Bone marrow (tissue), 2 donors: ENCODE results near the gene MYH15.
A peak's percentile ranks its signal among the peaks of the same experiment; 100 is the strongest.

Experiments
- DNase-seq, 2 donors: peaks; one replicate each; lab custom pipeline; 2025; lab: John Stamatoyannopoulos, UW

The MYH15 gene

DNA sequence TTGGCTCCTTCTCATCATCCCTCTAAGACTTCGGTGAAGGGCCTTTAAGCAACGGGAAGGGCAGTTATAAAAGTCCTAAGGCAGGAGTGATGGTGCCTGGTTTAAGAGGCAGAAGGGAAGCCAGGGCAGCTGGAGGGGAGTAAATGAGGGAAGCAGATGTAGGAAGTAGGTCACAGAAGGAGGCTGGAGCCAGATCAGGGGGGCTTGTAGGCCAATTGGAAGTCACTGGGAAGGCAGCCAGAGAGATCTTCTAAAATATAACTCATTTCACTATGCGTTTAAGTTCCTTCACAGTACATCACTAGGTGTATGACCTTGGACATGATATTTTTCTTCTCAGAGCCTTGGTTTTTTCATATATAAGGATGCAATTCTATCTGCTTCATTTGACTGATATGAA lies 94.7 kb downstream of the MYH15 start:
- DNase-seq, result peak in 1 of 2 donors; percentile 64

DNA sequence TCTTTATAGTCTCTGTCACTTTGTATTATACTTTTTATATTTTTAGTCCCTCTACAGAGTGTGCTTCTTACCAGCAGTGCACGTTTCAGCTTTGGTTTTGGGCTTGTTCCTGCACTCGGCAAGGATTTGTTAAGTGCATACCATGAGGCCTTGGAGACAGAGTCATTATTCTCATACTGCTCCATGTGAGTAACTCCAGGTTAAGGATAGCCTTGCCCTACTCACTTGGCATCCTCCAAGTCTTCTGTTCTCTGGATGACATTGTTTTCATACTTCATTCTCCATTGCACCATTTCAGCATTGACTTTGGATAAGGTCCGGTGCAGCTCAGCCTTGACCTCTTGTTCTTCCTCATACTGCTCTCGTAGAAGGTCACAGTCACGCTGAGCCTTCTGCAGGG lies 96.4 kb downstream of the MYH15 start:
- no peak for DNase-seq

DNA sequence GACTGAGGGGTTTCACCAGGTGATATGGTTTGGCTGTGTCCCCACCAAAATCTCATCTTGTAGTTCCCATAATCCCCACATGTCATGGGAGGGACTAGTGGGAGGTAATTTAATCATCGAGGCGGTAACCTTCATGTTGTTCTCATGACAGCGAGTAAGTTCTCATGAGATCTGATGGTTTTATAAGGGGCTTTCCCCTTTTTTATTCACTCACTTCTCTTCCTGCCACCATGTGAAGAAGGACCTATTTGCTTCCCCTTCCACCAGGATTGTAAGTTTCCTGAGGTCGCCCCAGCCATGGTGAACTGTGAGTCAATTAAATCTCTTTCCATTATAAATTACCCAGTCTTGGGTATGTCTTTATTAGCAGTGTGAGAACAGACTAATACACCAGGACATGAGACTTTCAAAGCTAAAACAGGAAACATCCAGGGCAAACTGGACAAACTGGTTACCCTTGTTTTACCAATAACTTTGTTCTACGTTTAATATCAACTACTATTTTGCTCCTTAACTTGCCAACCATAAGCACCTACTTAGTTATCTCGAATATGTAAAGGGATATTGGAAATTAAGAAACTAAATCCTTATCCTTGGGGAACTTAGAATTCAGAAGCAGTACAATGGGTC lies 98.2 kb downstream of the MYH15 start:
- DNase-seq, result no peak

DNA sequence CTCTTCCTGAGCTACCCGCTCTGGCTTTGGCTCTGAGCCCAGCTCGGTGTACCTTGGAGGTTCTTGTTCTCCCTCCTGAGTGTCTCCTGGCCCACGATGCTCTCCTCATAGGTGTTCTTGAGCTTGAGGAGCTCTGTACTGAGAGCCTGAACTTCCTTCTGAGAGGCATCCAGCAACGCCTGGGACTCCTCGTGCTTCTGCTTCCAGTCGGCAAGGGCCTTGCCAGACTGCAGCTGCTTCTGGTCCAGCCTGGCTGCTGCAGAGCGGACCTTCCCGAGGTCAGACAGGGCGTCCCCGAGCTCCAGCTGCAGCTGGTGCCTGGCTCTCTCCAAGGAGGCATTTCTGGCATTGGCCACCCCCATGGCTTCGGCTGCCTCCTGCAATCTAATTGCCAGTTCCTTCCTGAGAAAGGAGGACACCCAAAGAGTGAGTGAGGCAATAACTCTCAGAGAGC lies 99.8 kb downstream of the MYH15 start:
- DNase-seq, result no peak

DNA sequence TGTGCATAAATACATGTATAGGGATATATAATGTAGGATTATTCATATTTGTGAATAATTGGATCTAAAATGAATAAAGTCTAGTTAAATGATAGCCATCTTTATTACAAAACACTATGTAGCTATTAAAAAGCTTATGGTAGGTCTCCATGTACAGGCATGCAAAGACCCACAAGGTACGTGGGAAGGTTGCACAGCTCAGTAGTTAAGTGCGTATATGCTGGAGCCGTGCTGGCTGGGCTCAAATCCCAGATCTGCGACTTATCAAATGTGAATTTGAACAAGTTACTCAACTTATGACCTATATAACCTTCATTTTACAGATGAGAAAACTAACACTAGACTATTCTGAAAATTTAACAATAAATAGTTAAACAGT lies 100.6 kb downstream of the MYH15 start:
- no peak for DNase-seq

DNA sequence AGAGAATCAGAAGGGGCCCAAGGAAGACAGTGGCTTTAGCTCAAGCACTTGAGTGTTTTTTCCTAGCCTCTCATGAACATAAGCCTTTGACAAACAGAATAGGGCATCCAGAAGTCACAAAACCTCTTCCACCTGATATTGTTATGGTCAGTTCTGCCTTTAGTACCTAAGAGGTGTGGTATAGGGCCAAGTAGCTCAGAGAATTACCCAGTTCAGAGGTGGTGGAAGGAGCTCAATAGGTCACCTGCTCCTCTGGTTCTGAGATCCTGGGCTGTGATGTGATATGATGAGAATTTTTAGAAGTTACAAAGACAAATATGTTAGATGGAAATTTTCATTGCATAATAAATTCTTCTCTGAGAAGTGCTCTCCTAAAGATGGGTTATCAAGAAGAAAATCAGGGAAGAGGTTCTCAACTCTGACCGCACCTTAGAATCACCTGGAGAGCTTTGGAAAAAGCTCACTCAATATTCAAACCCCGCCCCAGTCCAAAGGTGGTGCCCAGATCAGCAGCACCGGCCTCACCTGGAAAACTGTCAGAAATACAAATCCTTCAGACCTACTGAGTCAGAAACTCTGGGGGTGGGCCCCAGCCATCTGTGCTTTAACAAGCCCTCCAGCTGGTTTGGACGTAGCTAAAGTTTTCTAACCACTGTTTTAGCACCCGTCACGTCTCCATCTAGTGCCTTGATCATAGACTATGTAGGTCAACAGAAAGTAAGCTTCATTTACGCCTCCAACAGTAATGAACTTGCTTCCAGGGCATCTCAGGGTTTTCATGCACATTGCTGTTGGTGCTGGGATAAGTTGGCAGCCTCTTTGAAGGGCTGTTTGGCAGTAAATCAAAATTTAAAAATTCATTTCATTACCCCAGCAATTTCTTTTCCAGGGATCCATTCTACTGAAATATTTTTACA lies 101.3 kb downstream of the MYH15 start:
- DNase-seq, result no peak

DNA sequence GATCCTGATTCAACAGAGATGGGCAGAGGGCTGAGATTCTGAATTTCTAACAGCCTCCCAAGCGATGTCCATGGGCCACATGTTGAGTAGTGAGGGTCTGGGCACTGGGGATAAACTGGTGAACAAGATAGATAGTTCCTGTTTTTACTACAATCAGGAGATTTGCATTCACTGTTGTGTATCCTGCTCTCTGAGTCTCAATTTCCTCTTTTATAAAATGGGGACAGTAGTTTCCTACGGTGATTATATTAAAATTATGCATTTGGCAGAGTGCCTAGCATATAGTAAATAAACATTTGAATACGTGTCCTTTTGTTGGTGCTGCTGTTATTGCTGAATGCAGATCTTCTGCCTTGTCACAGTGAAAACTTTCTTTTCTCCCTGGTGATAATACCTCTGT lies 102.5 kb downstream of the MYH15 start:
- peak in 1 of 2 donors; percentile 65 for DNase-seq

DNA sequence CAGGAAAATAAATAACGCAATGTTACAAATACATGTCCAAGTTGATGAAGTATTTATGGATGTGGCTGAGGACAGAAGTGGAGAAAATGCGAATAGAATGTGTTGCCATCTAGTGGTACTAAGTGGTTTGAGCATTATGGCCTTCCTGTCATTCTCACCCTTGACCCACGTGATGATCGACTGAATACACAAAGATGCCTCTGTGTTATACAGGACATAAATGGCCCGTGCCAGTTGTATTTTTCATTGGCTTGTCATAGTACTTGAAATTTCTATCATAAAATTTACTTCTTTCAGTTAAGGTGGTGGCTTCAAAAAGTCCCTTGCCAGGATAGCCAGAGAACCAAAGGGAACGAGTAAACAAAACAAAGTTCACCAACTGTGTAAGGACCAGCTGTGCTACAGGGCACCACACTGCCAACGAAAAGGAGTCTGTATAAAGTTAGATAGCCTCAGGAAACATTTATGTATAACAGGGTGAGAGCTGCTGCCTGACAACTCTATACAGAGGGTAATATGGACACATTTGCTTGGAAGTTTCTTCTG lies 103.7 kb downstream of the MYH15 start:
- DNase-seq, result peak in 1 of 2 donors; percentile 23

DNA sequence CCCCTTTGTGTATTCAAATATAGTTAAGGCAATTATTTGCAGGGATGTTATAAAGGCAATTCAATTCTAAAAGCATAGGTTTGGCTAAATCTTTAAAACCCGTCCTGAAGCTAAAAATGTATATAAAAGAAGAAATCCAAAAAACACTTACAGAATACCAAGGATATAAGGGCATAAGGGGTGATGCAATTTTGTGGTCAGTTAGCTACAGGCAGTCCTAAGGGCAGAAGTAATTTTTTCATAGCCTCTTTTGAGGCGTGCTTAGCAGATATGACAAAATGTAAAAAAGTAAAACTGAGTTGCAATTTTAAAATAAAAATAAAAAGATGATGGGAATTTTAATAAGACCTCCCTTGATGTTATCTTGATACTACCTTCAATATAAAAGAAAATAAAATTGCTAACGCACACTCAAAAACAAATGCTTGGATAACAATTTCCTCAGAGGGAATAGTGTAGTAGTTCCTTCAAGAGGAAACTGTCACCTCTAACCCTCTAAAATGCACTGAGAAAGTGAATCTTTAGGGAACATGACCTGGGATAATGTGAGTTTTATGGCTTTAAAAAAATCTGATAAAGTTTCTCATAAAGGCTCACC lies 104.2 kb downstream of the MYH15 start:
- DNase-seq, result peak in 1 of 2 donors; percentile 30

DNA sequence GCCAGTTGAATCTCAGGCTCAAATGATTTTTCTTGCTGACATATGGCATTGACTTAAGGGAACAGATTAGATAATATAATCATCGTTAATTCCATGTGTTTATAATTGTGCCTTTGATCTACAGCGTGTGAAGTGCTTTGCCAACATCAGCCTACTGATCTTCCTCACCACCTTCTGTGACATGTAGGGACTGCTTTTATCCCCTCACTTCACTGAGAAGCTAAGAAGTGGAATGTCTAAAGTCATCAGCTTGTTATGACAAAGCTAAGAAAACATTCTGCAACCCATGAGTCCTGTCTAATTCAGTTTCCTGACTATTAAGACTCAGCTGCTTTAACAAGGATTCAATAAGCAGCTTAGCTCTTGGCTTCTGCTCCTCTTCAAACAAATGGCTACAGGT lies 106.0 kb downstream of the MYH15 start:
- no peak for DNase-seq

DNA sequence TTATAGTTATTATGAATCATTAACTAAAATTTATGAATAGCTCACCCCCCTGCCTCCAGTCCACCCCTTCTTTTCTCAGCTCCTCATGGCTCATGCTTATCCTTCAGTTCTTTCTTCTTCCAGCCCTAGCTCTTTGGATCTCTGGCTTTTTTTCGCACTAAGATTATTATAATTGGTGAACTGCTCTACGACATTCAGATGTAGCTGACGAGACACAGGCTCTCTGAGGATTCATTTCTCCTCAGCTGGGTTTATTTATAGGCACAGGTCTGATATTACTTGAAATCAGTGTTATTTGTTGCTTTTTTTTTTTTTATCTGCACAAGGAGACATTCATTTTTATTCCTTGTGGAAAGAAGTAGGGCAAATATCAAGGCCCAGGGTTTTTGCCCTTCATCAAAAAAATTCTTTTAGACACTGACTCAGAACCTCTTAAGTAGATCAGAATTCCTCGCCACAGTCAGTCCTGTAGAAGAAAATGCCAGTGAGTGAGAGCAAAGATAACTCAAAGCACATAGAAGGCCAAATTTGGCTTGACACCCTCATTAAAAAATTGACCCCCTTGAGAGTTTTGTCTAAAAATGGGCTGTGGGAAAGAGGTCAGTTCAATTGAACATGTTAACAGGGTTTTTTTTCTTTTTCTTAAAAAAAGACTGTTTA lies 106.6 kb downstream of the MYH15 start:
- DNase-seq, result no peak

DNA sequence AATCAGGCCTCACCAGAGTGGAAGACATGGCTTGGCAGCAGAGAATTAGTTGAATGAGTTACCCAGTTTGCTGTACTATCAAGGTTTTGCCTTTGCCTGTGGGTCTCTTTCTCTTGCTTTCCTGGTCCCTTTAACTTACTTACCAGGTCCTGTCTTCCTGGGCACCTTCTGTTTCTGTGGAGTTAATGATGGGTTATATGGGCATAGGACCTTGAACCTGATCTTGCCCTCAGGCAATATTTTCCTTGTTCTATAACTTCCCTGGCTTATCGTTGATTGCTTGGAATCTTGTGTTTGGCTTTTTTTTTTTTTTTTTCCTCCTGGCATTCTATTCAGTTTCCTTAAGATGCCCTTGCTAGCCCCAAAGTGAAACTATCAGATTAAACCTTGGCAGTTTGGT lies 107.2 kb downstream of the MYH15 start:
- no peak for DNase-seq

DNA sequence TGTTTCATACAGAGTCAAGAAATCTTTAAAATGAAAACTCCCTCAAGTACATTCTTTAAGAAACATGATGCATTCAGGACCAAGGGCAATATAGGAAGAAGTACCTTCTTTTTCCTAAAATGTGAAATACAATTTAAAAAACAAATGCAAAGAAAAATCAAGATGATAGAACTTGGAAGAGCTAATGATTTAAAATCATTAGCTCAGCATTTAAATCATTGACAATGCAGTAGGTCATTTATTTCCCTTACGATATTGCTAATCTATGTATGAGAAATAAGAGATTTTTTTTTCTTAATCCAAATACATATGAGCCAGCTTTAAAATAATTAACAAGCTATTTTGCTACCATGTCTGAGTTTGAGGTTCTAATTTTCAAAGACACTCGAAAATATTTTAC lies 108.6 kb downstream of the MYH15 start:
- no peak for DNase-seq

DNA sequence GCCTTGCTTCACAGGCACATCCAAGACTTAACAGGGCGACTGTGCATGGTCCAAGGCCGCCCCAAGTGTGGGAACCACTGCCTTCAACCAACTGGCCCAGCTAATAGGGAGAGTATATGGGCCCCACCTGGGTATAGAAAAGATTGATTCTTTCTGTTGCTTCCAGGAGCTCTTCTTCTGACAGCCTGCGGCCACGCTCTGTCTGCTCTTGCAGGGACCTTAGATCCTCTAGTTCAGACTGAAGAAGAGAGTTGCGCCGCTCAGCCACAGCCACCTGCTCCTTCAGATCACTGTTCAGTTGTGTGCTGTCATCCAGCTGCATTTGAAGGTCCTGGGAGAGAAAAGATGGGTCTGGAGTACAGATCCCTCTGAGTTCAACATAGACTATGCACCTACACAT lies 111.9 kb downstream of the MYH15 start:
- DNase-seq, result no peak

DNA sequence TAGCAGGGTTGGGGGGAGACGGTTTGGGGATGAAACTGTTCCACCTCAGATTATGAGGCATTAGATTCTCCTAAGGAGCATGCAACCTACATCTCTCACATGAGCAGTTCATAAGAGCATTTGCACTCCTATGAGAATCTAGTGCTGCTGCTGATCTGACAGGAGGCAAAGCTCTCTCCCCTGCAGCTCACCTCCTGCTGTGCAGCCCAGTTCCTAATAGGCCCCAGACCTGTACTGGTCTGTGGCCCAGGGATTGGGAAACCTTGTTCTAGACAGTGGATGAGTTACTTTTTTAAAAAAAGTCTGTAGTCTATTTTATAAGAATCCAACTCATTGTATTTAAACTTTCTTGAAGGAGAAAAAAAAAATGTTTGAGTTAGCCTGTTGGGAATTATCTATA lies 114.1 kb downstream of the MYH15 start:
- DNase-seq, result no peak

DNA sequence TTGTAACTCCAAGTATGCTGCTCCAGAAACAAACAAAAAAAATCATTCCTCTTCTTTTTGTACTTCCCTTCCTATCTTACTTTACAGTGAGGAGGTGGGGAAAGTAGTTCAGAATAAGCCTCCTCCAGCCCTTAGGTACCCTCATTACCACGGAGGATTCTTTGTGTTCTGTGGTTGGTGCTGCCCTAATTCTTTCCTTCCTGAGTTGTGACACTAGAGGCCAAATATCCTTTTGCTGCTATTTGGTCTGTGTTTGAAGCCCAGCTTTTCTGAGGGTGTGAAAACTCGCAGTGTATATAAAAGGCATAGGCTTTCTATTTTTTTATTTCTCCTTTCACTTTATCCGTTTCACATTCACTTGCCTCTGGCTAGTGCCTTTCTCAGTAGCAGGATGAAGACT lies 115.8 kb downstream of the MYH15 start:
- DNase-seq, result no peak

DNA sequence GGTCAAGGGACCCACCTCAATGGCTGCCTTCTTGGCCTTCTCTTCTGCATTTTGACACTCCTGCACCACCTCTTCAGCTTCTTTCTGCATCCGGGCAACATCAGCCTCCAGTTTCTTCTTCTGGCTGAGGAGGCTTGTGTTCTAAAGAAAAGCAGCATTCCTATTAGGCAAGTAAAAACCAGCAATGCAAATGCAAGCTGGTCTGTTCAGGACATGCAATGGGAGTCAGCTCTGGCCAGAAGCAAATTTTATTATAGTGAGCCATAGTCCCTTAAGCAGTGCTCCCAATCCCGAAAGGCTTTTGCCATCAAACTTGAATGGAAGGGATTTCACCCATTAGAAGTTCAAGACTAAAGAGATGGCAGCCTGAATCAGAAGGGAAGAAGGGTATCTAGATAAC lies 116.4 kb downstream of the MYH15 start:
- no peak for DNase-seq

DNA sequence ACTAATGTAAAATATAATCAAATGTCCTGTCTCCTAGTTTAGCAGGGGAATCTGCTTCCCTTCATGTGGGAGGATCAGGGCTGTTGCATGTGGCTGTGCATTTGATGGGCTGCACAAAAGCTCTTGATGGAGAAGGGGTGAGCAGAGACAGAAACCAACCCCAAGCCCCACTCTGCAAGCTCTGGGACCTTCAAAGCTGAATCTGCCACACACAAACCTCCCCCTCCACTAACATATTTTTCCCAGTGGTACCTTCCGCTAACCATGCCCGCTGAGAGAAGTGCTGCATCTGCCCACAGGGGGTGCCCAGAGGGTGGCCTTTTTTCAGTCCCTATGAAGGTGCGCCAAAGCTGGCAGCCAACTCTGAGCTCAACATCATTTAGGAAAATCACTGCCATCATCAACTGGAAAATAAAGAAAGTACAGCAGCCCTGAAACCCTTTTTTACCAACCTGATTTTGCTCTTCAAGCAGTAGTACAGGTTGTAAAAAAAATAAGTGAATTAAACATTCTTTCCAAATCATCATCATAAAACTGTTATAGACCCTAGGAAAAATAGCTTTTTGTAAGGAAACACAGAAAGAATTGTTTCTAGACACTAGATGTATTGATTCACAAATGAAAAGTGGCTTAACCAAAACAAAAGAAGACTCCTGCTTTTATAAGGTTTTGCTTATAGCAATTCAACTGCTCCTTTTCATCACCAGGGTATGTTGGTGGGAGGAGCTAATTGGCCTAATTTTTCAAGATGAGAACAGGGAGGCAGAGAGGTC lies 117.1 kb downstream of the MYH15 start:
- no peak for DNase-seq

DNA sequence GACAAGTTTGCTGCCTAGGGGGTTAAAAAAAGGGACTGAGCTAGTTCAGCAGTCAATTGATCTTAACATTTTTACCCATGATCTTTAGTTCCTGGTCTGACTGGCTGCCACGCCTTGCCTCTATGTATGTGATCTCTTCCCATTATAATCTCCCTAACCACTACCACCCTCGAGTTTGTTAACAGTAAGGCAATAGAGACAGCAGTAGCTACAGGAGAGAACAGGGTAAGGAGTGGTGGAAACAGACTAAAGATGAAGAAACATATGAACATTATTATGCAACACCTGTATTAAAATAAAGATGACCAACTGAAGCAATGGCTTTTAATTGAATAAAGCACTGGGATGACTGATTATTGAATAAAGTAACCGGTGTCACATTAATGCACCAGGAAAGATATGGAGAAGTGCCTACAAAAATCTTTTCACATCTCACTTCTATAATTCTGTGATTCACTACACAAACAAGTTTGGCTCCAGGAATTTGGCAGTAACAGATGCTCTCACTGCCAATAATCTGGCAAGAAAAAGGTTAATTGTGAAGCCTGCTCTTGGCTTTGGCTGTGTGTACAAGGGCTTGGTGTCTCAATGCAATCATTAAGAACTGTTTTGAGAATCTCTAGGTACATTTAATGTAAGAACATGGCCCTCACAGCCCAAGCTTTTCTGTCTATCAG lies 118.3 kb downstream of the MYH15 start:
- DNase-seq, result no peak

DNA sequence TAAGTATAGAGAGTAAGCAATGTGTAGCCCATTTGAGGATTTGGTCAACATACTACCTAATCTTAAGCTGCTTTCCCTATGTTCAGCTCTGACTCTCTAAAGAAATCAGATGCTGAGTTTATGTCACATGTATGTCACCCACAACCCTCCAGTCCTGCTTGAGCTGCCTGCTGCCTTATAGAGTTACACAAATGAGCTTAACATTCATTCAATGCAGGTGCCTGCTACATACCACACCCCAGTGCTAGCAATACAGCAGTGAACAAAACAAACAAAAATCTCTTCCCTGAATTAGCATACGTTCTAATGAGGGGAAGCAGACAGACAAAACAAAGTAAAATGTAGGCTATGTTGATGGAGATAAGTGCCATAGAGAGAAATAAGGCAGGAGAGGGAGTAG lies 121.0 kb downstream of the MYH15 start:
- DNase-seq, result no peak
